H54 (cell line): ENCODE measurements around the gene PRR5.

Experiments
- DNase-seq: peaks from one replicate; pipeline ENCODE4 v3.0.0; 2011; ENCODE audit warnings: low spot score, mixed read lengths; ENCODE audit not compliant: insufficient read length
- FAIRE-seq: peaks from 3 replicates; lab custom pipeline; 2011; peaks lifted over from hg19 to GRCh38; lab: Jason Lieb, UNC
- POLR2A ChIP-seq: IDR thresholded peaks from 2 replicates; pipeline ENCODE4 v1.6.1; 2011; ENCODE audit warnings: low read depth, mild to moderate bottlenecking, low read length

Gene PRR5

DNA sequence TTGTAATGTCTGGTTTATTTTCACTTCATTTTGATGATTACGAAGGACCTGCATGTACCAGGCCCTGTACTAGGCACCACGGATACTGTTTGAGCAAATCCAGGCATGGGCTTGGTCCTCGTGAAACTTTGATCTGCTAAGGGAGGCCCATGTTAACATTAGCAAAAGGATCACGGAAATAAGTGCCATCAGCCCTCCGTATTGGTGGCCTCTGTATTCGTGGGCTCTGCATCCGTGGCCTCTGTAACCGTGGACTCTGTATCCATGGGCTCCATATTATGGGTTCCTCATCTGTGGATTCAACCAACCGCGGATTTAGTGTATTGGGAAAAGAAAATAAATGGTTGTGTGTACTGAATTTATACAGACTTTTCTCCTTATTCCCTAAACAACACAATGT is 59.0 kb downstream of the PRR5 start:
- FAIRE-seq: no peak
- no peak for TF ChIP-seq POLR2A
- DNase-seq: no peak

DNA sequence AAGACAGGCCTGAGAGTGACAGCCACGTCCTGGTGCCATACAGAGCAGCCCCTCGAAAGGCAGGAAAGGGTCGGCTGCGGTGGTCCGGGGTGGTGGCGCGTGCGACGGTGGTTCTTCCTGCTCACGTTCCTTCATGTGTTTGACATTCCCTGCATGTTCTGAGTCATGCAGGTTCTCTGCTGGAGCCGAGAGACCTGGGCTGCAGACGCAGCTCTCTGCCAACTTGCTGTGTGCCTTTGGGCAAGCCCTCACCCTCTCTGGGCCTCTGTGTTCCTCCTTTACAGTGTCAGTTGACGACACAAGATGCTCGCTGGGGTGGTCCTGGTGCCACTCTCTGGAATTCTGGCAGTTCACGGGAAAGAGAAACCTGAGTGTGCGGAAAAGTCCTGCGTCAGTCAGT is 62.4 kb downstream of the PRR5 start:
- DNase-seq: no peak
- FAIRE-seq: no peak
- TF ChIP-seq POLR2A: no peak

DNA sequence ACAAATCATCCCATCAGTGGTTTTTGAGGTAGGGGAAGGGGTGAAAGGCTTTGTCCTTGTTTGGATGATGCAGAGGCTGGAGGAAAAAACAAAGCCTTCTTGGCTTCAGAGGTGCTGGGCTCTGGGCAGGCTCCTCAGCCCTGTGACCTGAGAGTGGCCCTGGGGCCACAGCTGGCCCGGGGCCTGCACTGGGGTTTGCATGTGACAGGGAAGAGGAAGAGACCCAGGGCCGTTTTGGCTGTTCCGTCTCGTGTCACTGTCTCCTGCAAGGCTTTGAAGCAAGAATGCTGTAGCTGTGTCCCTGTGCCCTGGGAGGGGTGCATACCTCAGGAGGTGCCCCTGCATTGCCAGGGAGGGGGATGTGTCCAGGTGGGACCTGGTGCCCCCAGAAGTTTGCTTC is 63.0 kb downstream of the PRR5 start:
- DNase-seq: no peak
- TF ChIP-seq POLR2A: no peak
- FAIRE-seq: no peak

DNA sequence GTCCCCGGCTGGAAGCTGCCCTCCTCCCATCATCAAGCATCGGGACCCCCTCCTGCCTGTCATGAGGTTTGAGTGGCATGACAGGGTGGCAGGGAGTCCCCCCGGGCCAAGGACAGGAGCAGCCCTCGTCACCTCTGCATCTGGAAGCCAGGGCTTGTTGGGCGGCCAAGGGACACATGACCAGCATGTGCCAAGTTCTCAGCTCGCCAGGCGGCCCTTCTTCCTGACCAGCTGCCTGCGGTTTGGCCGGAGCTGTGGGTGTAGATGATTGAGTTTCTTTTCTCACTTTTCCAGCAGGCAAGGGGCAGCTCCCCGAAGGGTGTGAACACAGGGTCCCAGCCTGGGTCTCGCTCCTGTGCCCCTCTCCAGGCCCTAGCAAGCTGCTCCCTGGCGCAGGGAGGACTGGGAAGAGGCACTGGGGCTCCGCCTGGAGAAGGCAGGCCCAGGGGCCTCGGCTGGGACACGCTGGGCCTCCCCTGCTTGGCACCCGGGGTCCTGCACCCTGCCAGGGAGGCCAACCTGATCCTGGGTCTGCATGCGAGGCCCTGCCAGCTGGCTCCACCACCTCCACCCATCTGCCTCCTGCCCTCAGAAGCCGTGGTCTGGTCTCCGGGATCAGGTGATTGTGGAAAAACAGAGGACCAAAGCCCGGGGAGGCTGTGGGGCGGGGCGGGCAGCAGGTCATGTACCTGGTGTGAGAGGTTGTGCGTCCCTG is 63.7 kb downstream of the PRR5 start:
- DNase-seq (no peak), FAIRE-seq (no peak)
- no peak for TF ChIP-seq POLR2A

DNA sequence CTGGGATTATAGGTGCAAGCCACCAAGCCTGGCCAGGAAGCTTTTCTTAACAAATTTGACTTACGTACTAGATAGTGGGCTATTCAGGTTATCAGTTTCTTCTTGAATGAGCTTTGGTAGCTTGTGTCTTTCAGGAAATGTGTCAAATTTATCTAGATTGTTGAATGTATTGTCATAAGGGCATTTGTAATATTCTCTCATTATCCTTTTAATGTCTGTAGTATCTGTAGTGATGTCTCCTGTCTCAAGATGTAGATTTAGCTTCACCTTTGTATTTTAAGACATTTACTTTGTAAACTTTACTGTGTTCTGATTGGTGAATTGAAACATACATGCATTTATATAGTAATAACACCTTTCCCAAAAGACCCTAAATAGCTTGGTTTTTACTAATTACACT is 71.1 kb downstream of the PRR5 start:
- no peak for TF ChIP-seq POLR2A
- DNase-seq: no peak
- no peak for FAIRE-seq

DNA sequence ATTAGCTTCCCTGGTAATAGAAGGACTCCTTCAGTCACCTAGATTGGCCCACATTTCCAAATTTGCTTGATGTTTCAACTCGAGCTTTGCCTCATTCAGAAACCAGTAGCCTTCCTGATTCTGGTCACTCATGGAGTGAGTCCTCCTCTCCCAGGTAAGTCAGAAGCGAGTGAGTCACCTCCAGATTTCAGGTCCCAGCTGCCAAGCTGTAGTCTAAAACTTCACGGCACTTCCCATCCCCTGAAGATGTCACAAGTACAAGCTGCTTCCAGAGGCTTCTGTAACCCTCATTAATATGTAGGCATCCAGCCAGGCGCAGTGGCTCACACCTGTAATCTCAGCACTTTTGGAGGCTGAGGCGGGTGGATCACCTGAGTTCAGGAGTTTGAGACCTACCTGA is 73.9 kb downstream of the PRR5 start:
- DNase-seq (no peak), FAIRE-seq (no peak)
- TF ChIP-seq POLR2A: no peak

DNA sequence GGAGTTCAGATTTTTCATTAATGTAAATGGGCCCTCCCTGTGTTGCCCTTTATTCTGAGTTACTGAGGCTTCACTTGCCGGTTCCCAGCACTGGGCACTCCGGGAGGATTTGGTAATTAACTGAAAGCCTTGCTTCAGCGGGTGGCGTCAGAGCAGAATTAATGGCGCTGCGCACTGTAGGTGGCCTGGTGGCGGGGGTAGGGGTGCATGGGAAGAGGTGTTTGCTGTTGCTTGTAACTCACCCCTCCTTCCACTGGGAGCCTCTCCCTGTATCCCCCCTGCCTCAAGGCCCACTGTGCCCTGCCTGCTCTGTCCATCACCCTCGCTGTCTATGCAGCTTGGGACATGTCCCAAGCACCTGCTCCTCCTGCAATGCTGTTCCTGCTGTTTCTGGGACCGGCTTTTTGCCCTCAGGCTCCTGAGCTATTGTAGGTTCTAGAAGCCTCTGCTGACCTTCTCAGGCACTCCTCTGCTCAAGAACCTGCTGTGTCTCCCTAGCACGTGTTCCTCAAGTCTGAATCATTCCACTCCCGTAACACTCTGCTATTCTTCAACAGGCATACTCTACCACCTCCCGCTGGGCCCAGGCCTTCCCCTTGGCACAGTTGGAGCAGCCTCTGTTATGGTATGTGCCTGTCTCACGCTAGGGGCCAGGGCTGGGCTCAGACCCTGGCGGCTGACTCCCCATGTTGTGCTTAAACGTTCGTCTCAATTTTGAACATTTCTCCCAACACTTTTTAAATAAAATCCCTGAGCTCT is 74.8 kb downstream of the PRR5 start:
- FAIRE-seq (no peak), DNase-seq (no peak)
- no peak for TF ChIP-seq POLR2A

DNA sequence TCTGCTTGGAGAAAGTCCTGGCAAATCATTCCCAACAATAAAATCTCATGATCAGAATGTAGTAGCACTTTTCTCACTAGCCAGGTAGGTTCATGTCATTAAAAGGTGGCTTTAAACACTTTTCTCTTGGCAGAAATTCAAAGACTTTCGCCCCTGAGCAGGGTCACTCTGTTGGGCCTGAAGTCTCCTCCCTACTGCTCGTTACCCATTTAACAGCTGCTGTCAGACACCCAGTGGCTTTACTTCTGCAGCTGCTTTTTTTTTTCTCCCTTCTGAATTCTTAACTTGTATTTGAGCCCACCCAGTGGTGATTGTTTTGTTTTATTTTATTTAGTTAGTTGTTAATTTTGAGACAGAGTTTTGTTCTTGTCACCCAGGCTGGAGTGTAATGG is 75.4 kb downstream of the PRR5 start:
- FAIRE-seq: no peak
- TF ChIP-seq POLR2A: no peak
- no peak for DNase-seq

DNA sequence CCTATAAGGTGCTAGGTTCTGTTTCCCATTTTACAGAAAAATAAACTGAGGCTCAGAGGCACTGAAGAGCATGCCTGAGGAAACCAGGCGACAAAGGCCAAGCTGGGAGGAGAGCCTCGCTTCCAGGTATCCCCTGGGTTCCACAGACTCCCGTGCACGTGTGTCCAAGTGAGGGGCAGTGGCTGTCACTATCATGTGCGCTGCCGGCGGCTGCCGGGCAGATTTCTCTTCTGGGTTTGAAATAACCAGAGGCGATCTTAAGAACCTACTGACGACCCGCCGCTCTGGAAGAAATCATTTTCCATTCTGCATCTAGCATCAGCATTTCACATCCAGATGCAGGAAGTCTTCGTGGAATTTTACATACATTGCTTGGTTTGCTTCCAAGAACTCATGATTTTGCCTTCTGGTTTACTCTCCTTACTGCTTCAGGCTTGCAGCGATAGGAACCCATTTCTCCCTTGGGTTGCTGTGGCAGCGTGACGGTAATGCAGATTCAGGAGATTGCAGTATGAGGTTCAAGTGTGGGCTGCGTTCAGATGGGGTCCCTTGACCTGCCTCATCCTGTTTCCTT is 79.0 kb downstream of the PRR5 start:
- no peak for DNase-seq
- no peak for FAIRE-seq
- TF ChIP-seq POLR2A: no peak

DNA sequence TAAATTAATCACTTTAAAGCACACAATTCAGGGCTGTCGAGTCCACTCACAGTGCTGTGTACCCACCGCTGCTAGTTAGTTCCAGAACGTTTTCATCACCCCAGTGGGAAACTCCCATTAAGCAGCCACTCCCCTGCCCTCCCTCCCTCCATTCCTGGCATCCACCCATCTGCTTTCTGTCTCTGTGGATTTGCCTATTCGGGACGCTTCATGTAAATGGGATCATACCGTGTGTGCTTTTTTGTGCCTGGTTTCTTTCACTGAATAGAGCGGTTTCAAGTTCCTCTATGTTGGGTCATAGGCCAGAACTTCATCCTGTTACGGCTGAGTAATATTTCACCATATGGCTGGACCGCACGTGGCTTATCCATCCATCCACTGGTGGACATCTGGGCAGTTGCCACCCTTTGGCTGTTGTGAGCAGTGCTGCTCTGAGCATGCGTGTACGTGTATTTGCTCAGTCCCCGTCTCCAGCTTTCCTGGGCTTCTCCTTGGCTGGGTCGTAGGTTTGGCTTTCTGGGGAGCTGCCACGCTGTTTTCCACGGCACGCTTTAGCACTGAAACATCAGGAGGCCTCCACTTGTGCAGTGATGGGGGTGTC is 80.5 kb downstream of the PRR5 start:
- TF ChIP-seq POLR2A: no peak
- DNase-seq: no peak
- FAIRE-seq: no peak

DNA sequence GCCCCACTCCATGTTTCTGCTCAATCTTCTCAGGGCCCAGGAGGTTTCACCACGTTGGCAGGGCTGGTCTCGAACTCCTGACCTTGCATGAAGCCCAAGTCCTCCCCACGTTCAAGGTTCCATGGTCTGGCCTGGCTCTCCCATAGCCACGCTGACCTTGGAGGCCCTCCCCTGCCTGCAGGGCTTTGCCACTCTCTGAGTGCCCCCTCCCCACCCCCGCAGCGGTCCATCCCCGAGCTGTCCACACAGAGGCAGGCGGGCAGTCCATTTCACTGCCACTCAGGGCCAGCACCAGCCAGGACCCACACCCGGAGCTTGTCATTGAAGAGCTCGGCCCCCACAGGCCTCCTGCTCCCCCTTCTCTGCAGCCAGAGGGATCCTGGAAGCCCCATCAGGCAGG is 81.1 kb downstream of the PRR5 start:
- DNase-seq: no peak
- no peak for TF ChIP-seq POLR2A
- no peak for FAIRE-seq

DNA sequence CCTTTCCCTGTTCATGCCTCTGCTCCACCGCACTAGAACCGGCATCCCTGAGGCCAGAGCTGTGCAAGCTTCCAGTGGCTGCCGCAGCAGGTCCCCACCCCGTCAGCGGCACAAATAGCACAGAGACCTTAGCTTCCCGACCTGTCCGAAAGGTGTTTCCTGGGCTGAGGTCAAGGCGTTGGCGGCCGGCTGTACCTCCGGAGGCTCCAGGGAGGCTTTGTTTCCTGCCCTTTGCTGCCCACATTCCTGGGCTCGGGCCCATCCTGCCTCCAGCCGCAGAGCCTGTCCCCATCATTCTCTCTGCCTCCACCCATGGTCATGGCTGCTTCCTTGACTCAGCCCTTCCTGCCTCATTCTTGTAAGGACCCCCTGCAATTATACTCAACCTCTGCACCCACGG is 81.6 kb downstream of the PRR5 start:
- no peak for DNase-seq
- FAIRE-seq: no peak
- TF ChIP-seq POLR2A: no peak

DNA sequence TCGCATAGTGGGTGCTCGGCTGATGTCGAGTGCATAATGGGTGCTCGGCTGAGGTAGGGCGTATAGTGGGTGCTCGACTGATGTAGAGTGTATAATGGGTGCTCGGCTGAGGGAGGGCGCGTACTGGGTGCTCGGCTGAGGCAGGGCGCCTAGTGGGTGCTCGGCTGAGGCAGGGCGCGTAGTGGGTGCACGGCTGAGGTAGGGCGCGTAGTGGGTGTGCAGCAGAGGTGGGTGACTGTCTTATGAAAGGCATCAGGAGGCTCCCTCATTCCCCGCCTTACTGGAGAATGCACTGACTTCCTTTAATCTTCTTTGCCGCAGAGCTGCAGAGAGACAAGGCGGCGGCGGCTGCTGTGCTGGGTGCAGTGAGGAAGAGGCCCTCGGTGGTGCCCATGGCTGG is 84.1 kb downstream of the PRR5 start:
- DNase-seq (no peak), FAIRE-seq (no peak)
- no peak for TF ChIP-seq POLR2A

DNA sequence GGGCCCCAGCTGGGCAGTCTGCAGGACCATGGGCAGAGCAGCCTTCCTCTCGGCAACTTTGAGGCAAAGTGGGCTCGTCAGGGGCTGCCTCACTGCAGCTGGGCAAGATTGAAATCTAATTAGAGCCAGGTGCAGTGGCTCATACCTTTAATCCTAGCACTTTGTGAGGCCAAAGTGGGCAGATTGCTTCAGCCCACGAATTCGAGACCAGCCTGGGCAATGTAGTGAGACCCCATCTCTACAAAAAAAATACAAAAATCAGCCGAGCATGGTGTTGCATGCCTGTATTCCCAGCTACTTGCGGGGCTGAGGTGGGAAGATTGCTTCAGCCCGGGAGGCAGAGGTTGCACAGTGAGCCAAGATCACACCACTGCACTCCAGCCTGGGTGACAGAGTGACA is 84.6 kb downstream of the PRR5 start:
- FAIRE-seq: no peak
- TF ChIP-seq POLR2A: no peak
- no peak for DNase-seq
